ENCODE results near the gene TRIP10. TPM values are rescaled to one million over a fixed set of nuclear protein-coding genes. Genes with fewer than 3 reads are reported as not detected.

The TRIP10 gene
- total RNA-seq, 1 donor from 2014 or later = 65.8 TPM

DNA sequence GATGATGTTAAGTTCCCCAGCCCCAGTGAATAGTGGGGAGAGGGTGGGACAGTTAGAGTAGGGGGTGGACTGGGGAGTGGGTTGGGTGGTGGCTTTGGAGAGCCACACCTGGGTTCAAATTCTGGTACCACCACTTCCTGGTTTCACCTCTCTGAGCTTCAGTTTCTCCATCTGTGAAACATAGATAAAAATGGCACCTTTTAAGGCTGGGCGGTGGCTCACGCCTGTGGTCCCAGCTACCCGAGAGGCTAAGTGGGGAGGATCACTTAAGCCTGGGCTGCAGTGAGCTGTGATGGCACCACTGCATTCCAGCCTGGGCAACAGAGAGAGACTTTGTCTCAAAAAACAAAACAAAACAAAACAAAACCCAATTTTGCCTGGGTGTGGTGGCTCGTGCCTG is 38.9 kb downstream of the TRIP10 start:
- ATAC-seq (no peak), DNase-seq (no peak)
- no peak overlapping the region for H3K4me3 ChIP-seq
- H3K27ac ChIP-seq = no peak overlapping the region
- peaks cover 22% of the 10 kb centered on the region for H3K4me1 ChIP-seq
- TF ChIP-seq, protein P1, sequence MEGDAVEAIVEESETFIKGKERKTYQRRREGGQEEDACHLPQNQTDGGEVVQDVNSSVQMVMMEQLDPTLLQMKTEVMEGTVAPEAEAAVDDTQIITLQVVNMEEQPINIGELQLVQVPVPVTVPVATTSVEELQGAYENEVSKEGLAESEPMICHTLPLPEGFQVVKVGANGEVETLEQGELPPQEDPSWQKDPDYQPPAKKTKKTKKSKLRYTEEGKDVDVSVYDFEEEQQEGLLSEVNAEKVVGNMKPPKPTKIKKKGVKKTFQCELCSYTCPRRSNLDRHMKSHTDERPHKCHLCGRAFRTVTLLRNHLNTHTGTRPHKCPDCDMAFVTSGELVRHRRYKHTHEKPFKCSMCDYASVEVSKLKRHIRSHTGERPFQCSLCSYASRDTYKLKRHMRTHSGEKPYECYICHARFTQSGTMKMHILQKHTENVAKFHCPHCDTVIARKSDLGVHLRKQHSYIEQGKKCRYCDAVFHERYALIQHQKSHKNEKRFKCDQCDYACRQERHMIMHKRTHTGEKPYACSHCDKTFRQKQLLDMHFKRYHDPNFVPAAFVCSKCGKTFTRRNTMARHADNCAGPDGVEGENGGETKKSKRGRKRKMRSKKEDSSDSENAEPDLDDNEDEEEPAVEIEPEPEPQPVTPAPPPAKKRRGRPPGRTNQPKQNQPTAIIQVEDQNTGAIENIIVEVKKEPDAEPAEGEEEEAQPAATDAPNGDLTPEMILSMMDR (IDR thresholded peaks at IDR 0.05) = no peak
- no peaks in the 10 kb centered on the region for H3K9me3 ChIP-seq
- no peaks in the 10 kb centered on the region for H3K36me3 ChIP-seq
- H3K27me3 ChIP-seq (ENCODE audit: low read depth) = no peaks in the 10 kb centered on the region
- intact Hi-C loops (cut with DNase I) = no loop called here

DNA sequence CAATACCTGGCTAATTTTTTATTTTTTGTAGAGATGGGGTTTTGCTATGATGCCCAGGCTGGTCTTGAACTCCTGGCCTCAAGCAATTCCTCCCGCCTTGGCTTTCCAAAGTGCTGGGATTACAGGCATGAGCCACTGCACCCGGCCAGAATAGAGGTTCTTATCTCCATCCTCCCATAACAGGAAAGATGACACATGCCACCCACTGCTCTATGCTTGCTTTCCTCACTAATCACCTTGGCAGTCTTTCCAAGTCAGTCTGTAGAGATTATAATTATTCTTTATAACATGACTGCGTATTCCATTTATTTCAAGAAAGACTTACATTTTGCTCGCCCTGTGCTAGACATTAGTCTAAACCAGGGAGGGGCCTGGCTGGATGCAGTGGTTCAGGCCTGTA is 39.7 kb downstream of the TRIP10 start:
- H3K9me3 ChIP-seq = no peaks in the 10 kb centered on the region
- H3K4me3 ChIP-seq = no peak overlapping the region
- DNase-seq = no peak
- no peak overlapping the region for H3K27ac ChIP-seq
- TF ChIP-seq, protein P1 (IDR thresholded peaks at IDR 0.05) = no peak
- H3K4me1 ChIP-seq = peaks cover 22% of the 10 kb centered on the region
- ATAC-seq = no peak
- H3K27me3 ChIP-seq (ENCODE audit: low read depth) = no peaks in the 10 kb centered on the region
- H3K36me3 ChIP-seq = no peaks in the 10 kb centered on the region
- intact Hi-C loops (cut with DNase I) = no loop called here

DNA sequence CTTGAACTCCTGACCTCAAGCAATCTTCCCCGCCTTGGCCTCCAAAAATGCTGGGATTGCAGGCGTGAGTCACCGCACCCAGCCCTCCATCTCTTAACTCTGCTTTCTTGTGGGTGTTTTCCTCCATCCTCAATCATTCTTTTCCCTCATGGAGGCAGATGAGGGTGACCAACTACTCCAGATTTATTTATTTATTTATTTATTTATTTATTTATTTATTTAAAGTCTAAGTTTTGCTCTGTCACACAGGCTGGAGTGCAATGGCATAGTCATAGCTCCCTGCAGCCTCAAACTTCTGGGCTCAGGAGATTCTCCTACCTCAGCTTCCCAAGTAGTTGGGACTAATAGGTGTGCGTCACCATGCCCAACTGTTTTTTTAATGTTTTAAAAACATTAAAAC is 47.9 kb downstream of the TRIP10 start:
- Histone ChIP-seq H3K36me3 (no peaks in the 10 kb centered on the region), H3K4me1 (no peaks in the 10 kb centered on the region), H3K9me3 (no peaks in the 10 kb centered on the region), H3K27ac (no peak overlapping the region), H3K27me3 (ENCODE audit: low read depth) (no peaks in the 10 kb centered on the region), H3K4me3 (no peak overlapping the region)
- intact Hi-C loops (cut with DNase I) = no loop called here
- TF ChIP-seq, protein P1 (IDR thresholded peaks at IDR 0.05) = no peak
- DNase-seq (no peak), ATAC-seq (no peak)

DNA sequence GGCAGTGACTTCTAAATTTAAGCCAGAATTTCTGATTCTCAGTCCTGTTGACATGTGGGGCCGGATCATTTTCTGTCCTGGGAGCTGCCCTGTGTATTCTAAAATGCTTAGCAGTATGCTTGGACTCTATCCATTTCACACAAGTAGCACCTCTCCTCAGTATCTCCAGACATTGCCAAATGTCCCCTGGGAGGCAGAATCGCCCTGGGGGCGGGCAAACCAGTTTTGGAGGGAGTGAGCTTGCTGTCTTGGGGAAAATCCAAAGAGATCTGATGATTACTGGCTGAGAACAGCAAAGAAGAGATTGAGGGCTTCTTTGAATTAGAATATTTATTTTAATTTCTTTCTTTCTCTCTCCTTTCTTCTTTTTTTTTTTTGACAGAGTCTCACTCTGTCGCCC is 49.4 kb downstream of the TRIP10 start:
- H3K27ac ChIP-seq = no peak overlapping the region
- intact Hi-C loops (cut with DNase I) = no loop called here
- TF ChIP-seq, protein P1 (IDR thresholded peaks at IDR 0.05) = no peak
- H3K36me3 ChIP-seq = no peaks in the 10 kb centered on the region
- ATAC-seq (no peak), DNase-seq (no peak)
- no peak overlapping the region for H3K4me3 ChIP-seq
- H3K4me1 ChIP-seq = no peaks in the 10 kb centered on the region
- no peaks in the 10 kb centered on the region for H3K9me3 ChIP-seq
- H3K27me3 ChIP-seq (ENCODE audit: low read depth) = no peaks in the 10 kb centered on the region

DNA sequence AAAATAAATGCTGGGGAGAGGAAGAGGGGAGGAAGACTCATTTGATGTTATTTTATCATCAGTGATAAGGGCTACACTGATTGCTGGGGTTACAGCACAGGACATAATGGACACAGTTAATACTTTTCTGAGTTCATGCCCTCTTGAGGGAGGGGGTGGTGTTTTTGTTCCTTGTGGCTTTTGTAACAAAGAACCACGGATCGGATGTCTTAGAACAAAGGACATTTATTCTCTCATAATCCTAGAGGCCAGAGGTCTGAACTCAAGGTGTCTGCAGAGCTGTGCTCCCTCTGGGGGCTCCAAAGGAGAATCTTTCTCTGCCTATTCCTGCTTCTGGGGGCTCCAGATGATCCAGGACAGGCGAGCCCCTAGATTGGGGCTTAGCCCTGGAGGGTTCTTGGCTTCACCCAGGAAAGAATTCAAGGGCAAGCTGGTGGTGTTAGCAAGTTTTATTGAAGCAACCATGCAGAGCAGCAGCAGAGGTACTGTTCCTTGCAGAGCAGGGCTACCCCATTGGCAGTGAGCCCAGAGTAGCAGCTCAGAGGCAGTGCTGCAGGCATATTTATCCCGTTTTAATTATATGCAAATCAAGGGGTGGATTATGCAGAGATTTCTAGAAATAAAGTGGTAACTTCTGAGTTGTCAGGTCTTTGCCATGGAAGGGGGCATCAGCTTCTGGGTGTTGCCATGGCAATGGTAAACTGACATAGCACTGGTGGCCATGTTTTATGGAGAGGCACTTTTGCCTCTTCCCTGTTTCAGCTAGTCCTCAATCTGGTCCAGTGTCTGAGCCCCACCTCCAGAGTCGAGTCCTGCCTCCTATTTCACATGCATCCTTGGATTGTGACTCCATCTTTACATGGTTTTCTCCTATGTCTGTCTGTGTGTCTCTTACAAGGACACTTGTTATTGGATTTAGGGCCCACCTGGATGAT is 51.0 kb downstream of the TRIP10 start:
- no peaks in the 10 kb centered on the region for H3K9me3 ChIP-seq
- no peaks in the 10 kb centered on the region for H3K27me3 ChIP-seq (ENCODE audit: low read depth)
- no peak overlapping the region for H3K4me3 ChIP-seq
- ATAC-seq (no peak), DNase-seq (no peak)
- TF ChIP-seq, protein P1 (IDR thresholded peaks at IDR 0.05) = no peak
- H3K4me1 ChIP-seq = no peaks in the 10 kb centered on the region
- no peak overlapping the region for H3K27ac ChIP-seq
- intact Hi-C loops (cut with DNase I) = no loop called here
- no peaks in the 10 kb centered on the region for H3K36me3 ChIP-seq

Measured in lower lobe of right lung (tissue), 2 donors.